Dendritic cell treated with granulocyte-macrophage colony-stimulating factor and Interleukin-4, amounts not matched to agents 40 ng/mL and 50 ng/mL, for 4 days (primary cell): ENCODE results near the gene ANKRD42.
"Not testable (repeated sequence)": the region's sequence is repeated elsewhere in the genome, so short reads cannot be mapped to it uniquely, and the experiment has no call there.

ENCODE experiments used
- H3K27ac Mint-ChIP-seq: one replicate; pipeline ENCODE4 v1.8.0; 2022; ENCODE audit warnings: mild to moderate bottlenecking, mixed read lengths
- H3K27me3 Mint-ChIP-seq: one replicate; pipeline ENCODE4 v1.8.0; 2022; ENCODE audit warnings: mild to moderate bottlenecking, mixed read lengths
- H3K36me3 Mint-ChIP-seq: one replicate; pipeline ENCODE4 v1.8.0; 2022; ENCODE audit warnings: low read depth, mixed read lengths
- H3K4me1 Mint-ChIP-seq: one replicate; pipeline ENCODE4 v1.8.0; 2022; ENCODE audit warnings: low read depth, mixed read lengths
- H3K4me3 Mint-ChIP-seq: one replicate; pipeline ENCODE4 v1.8.0; 2022; ENCODE audit warnings: mild to moderate bottlenecking, moderate library complexity, mixed read lengths
- H3K9me3 Mint-ChIP-seq: one replicate; pipeline ENCODE4 v1.8.0; 2022; ENCODE audit warnings: mixed read lengths
- intact Hi-C: fragments of 100-400 bp; cut with micrococcal nuclease; formaldehyde crosslinking; loops from one replicate; pipeline ENCODE4 v1.15.0; 2022

ANKRD42 gene

GRCh38 chr11:83191986-83192385, 1.5 kb upstream of the ANKRD42 start:
- H3K4me3 Mint-ChIP-seq: no peak overlapping the region
- intact Hi-C loops: loop anchor here (10.0 kb wide), 1 partner anchor 117 kb away; the partner anchor contains the start of gene RAB30
- no peak overlapping the region for H3K27ac Mint-ChIP-seq
- no peaks in the 10 kb centered on the region for H3K27me3 Mint-ChIP-seq
- H3K9me3 Mint-ChIP-seq: no peaks in the 10 kb centered on the region
- H3K36me3 Mint-ChIP-seq: peaks cover 70% of the 10 kb centered on the region
- H3K4me1 Mint-ChIP-seq: peaks cover 40% of the 10 kb centered on the region

GRCh38 chr11:83192606-83193245, 786 bp upstream of the ANKRD42 start:
- H3K4me1 Mint-ChIP-seq: peaks cover 38% of the 10 kb centered on the region
- H3K4me3 Mint-ChIP-seq: peak overlapping the region; percentile 99
- intact Hi-C loops: loop anchor here (1.0 to 10.0 kb wide), 2 partner anchors 35 to 118 kb away; partner anchors contain the start of genes PCF11 and RAB30
- no peaks in the 10 kb centered on the region for H3K27me3 Mint-ChIP-seq
- peaks cover 62% of the 10 kb centered on the region for H3K36me3 Mint-ChIP-seq
- H3K9me3 Mint-ChIP-seq: no peaks in the 10 kb centered on the region
- H3K27ac Mint-ChIP-seq: peak overlapping the region; percentile 95

- peaks cover 51% of the 10 kb centered on the region for H3K36me3 Mint-ChIP-seq
- intact Hi-C loops: loop anchor here (2.0 to 10.0 kb wide), 3 partner anchors 90 to 294 kb away; partner anchors contain the start of genes DDIAS, PRCP and RAB30
- peak overlapping the region; percentile 95 for H3K27ac Mint-ChIP-seq
- peak overlapping the region; percentile 99 for H3K4me3 Mint-ChIP-seq
- peaks cover 38% of the 10 kb centered on the region for H3K4me1 Mint-ChIP-seq
- no peaks in the 10 kb centered on the region for H3K9me3 Mint-ChIP-seq
- no peaks in the 10 kb centered on the region for H3K27me3 Mint-ChIP-seq
Observed at GRCh38 chr11:83194281-83195142, 1.0 kb downstream of the ANKRD42 start.

GRCh38 chr11:83195143-83195466, 1.6 kb downstream of the ANKRD42 start:
- Mint-ChIP-seq H3K27ac (peak overlapping the region; percentile 95), H3K9me3 (no peaks in the 10 kb centered on the region), H3K4me1 (peaks cover 43% of the 10 kb centered on the region), H3K4me3 (peak overlapping the region; percentile 99), H3K36me3 (peaks cover 51% of the 10 kb centered on the region), H3K27me3 (no peaks in the 10 kb centered on the region)
- intact Hi-C loops: loop anchor here (2.0 to 10.0 kb wide), 3 partner anchors 90 to 294 kb away; partner anchors contain the start of genes DDIAS, PRCP and RAB30

- intact Hi-C loops: loop anchor here (2.0 to 10.0 kb wide), 3 partner anchors 89 to 295 kb away; partner anchors contain the start of genes DDIAS, PRCP and RAB30
- Mint-ChIP-seq H3K27ac (peak overlapping the region; percentile 95), H3K4me3 (no peak overlapping the region), H3K4me1 (peaks cover 46% of the 10 kb centered on the region), H3K27me3 (no peaks in the 10 kb centered on the region), H3K36me3 (peaks cover 51% of the 10 kb centered on the region), H3K9me3 (no peaks in the 10 kb centered on the region)
Observed at GRCh38 chr11:83195649-83196048, 2.1 kb downstream of the ANKRD42 start.

GRCh38 chr11:83200035-83200434, 6.5 kb downstream of the ANKRD42 start:
- Mint-ChIP-seq H3K36me3 (peaks cover 31% of the 10 kb centered on the region), H3K4me1 (peaks cover 31% of the 10 kb centered on the region), H3K27ac (no peak overlapping the region), H3K27me3 (no peaks in the 10 kb centered on the region), H3K4me3 (no peak overlapping the region), H3K9me3 (no peaks in the 10 kb centered on the region)
- intact Hi-C loops: no loop called here

GRCh38 chr11:83205608-83206185, 12.2 kb downstream of the ANKRD42 start:
- H3K4me1 Mint-ChIP-seq: peaks cover 5% of the 10 kb centered on the region
- H3K36me3 Mint-ChIP-seq: peaks cover 63% of the 10 kb centered on the region

GRCh38 chr11:83206221-83206620, 12.7 kb downstream of the ANKRD42 start:
- Mint-ChIP-seq H3K27ac (no peak overlapping the region), H3K27me3 (no peaks in the 10 kb centered on the region), H3K4me1 (peaks cover 5% of the 10 kb centered on the region), H3K4me3 (no peak overlapping the region), H3K36me3 (peaks cover 59% of the 10 kb centered on the region), H3K9me3 (no peaks in the 10 kb centered on the region)
- intact Hi-C loops: no loop called here

More at GRCh38 chr11:83205608-83206185, 12.2 kb downstream of the ANKRD42 start:
- Mint-ChIP-seq H3K27me3 (no peaks in the 10 kb centered on the region), H3K27ac (no peak overlapping the region), H3K4me3 (no peak overlapping the region), H3K9me3 (no peaks in the 10 kb centered on the region)
- intact Hi-C loops: no loop called here

GRCh38 chr11:83206771-83207382, 13.4 kb downstream of the ANKRD42 start:
- H3K36me3 Mint-ChIP-seq: peaks cover 66% of the 10 kb centered on the region
- H3K4me1 Mint-ChIP-seq, H3K27me3 Mint-ChIP-seq, intact Hi-C loops, H3K27ac Mint-ChIP-seq, H3K4me3 Mint-ChIP-seq, H3K9me3 Mint-ChIP-seq: not testable (repeated sequence)

- peaks cover 21% of the 10 kb centered on the region for H3K36me3 Mint-ChIP-seq
- H3K9me3 Mint-ChIP-seq: no peaks in the 10 kb centered on the region
Observed at GRCh38 chr11:83219095-83219494, 25.6 kb downstream of the ANKRD42 start.

GRCh38 chr11:83220260-83220659, 26.7 kb downstream of the ANKRD42 start:
- peaks cover 10% of the 10 kb centered on the region for H3K36me3 Mint-ChIP-seq
- no peaks in the 10 kb centered on the region for H3K4me1 Mint-ChIP-seq
- H3K27ac Mint-ChIP-seq: no peak overlapping the region
- no peaks in the 10 kb centered on the region for H3K9me3 Mint-ChIP-seq
- no peaks in the 10 kb centered on the region for H3K27me3 Mint-ChIP-seq
- intact Hi-C loops: no loop called here
- H3K4me3 Mint-ChIP-seq: no peak overlapping the region

More at GRCh38 chr11:83219095-83219494, 25.6 kb downstream of the ANKRD42 start:
- no peaks in the 10 kb centered on the region for H3K4me1 Mint-ChIP-seq
- no peak overlapping the region for H3K27ac Mint-ChIP-seq
- no peaks in the 10 kb centered on the region for H3K27me3 Mint-ChIP-seq
- intact Hi-C loops: no loop called here
- H3K4me3 Mint-ChIP-seq: no peak overlapping the region

- intact Hi-C loops: no loop called here
- Mint-ChIP-seq H3K36me3 (no peaks in the 10 kb centered on the region), H3K4me1 (no peaks in the 10 kb centered on the region), H3K27me3 (no peaks in the 10 kb centered on the region), H3K4me3 (no peak overlapping the region), H3K9me3 (no peaks in the 10 kb centered on the region), H3K27ac (no peak overlapping the region)
Observed at GRCh38 chr11:83221694-83222093, 28.2 kb downstream of the ANKRD42 start.

- H3K36me3 Mint-ChIP-seq: no peaks in the 10 kb centered on the region
- H3K9me3 Mint-ChIP-seq: no peaks in the 10 kb centered on the region
- no peak overlapping the region for H3K27ac Mint-ChIP-seq
- no peak overlapping the region for H3K4me3 Mint-ChIP-seq
- intact Hi-C loops: no loop called here
- H3K27me3 Mint-ChIP-seq: no peaks in the 10 kb centered on the region
- H3K4me1 Mint-ChIP-seq: no peaks in the 10 kb centered on the region
Observed at GRCh38 chr11:83222499-83222898, 29.0 kb downstream of the ANKRD42 start.
